ENCODE measurements around the gene NIM1K.

- TF ChIP-seq POLR2A (IDR thresholded peaks at IDR 0.05; ENCODE audit: low read length) (no peak), GATA1 (IDR thresholded peaks at IDR 0.05; ENCODE audit: low read depth, low read length) (no peak)
Measured at GRCh38 chr5:43258116-43258515, 66.1 kb downstream of the NIM1K start.
